HEK293 (cell line): ENCODE data around the gene ALG5.

Source experiments
- GLI4 ChIP-seq: fragments of 450-650 bp; formaldehyde crosslinking; IDR thresholded peaks from 2 replicates; pipeline ENCODE4 v1.5.1; 2016; ENCODE audit warnings: missing biosample characterization, missing genetic modification characterization
- HOXC10 ChIP-seq: sonication (generic); formaldehyde crosslinking; IDR thresholded peaks from 2 replicates; pipeline ENCODE4 v1.8.1; 2023; ENCODE audit warnings: mild to moderate bottlenecking, missing genetic modification reagents
- HOXD13 ChIP-seq: sonication (generic); formaldehyde crosslinking; IDR thresholded peaks from 2 replicates; pipeline ENCODE4 v1.8.0; 2022; ENCODE audit warnings: missing genetic modification reagents, borderline replicate concordance
- OVOL3 ChIP-seq: fragments of 450-650 bp; formaldehyde crosslinking; IDR thresholded peaks from 2 replicates; pipeline ENCODE4 v1.5.1; 2016; ENCODE audit warnings: missing biosample characterization, missing genetic modification characterization
- ZBTB21 ChIP-seq: fragments of 450-650 bp; formaldehyde crosslinking; IDR thresholded peaks from 2 replicates; pipeline ENCODE4 v1.5.1; 2017; ENCODE audit warnings: missing biosample characterization, missing genetic modification characterization
- ZFP69B ChIP-seq: fragments of 450-650 bp; formaldehyde crosslinking; IDR thresholded peaks from 2 replicates; pipeline ENCODE4 v1.5.1; 2016; ENCODE audit warnings: missing biosample characterization, missing genetic modification characterization
- ZNF146 ChIP-seq: fragments of 450-650 bp; formaldehyde crosslinking; IDR thresholded peaks from 2 replicates; pipeline ENCODE4 v1.5.1; 2016; ENCODE audit warnings: missing biosample characterization, missing genetic modification characterization
- ZNF184 ChIP-seq: fragments of 450-650 bp; IDR thresholded peaks from 2 replicates; pipeline ENCODE4 v1.5.1; 2018; ENCODE audit warnings: missing biosample characterization, mild to moderate bottlenecking, missing genetic modification characterization
- ZNF2 ChIP-seq: fragments of 450-650 bp; formaldehyde crosslinking; IDR thresholded peaks from 2 replicates; pipeline ENCODE4 v1.5.1; 2016; ENCODE audit warnings: missing biosample characterization, missing genetic modification characterization
- ZNF266 ChIP-seq: fragments of 450-650 bp; formaldehyde crosslinking; IDR thresholded peaks from 2 replicates; pipeline ENCODE4 v1.5.1; 2016; ENCODE audit warnings: missing biosample characterization, missing genetic modification characterization, low read depth
- ZNF341 ChIP-seq: fragments of 450-650 bp; formaldehyde crosslinking; IDR thresholded peaks from 2 replicates; pipeline ENCODE4; 2016; ENCODE audit warnings: low read depth, missing biosample characterization, missing genetic modification characterization
- ZNF426 ChIP-seq: fragments of 450-650 bp; formaldehyde crosslinking; IDR thresholded peaks from 2 replicates; pipeline ENCODE4 v1.5.1; 2017; ENCODE audit warnings: missing biosample characterization, missing genetic modification characterization, mild to moderate bottlenecking, inconsistent platforms, moderate library complexity
- ZNF433 ChIP-seq: fragments of 450-650 bp; formaldehyde crosslinking; IDR thresholded peaks from 2 replicates; pipeline ENCODE4 v1.5.1; 2016; ENCODE audit warnings: missing biosample characterization, missing genetic modification characterization, low read depth
- ZNF529 ChIP-seq: fragments of 450-650 bp; formaldehyde crosslinking; IDR thresholded peaks from 2 replicates; pipeline ENCODE4 v1.5.1; 2017; ENCODE audit warnings: missing genetic modification characterization, missing biosample characterization; ENCODE audit not compliant: insufficient replicate concordance
- ZNF610 ChIP-seq: fragments of 450-650 bp; formaldehyde crosslinking; IDR thresholded peaks from 2 replicates; pipeline ENCODE4 v1.5.1; 2016; ENCODE audit warnings: missing biosample characterization, missing genetic modification characterization, borderline replicate concordance
- ZNF777 ChIP-seq: fragments of 450-650 bp; formaldehyde crosslinking; IDR thresholded peaks from 2 replicates; pipeline ENCODE4 v1.5.1; 2017; ENCODE audit warnings: missing biosample characterization, missing genetic modification characterization, borderline replicate concordance
- ZNF830 ChIP-seq: fragments of 450-650 bp; IDR thresholded peaks from 2 replicates; pipeline ENCODE4 v1.5.0; 2018; ENCODE audit warnings: missing biosample characterization, missing genetic modification characterization, low read depth, mild to moderate bottlenecking, moderate library complexity
- ZNF837 ChIP-seq: fragments of 450-650 bp; formaldehyde crosslinking; IDR thresholded peaks from 2 replicates; pipeline ENCODE4 v1.5.1; 2016; ENCODE audit warnings: missing biosample characterization, missing genetic modification characterization
- TF ChIP-seq, protein P1 (sequence below): fragments of 450-650 bp; formaldehyde crosslinking; IDR thresholded peaks from 2 replicates; pipeline ENCODE4 v1.5.1; 2016; ENCODE audit warnings: missing biosample characterization, missing genetic modification characterization
- TF ChIP-seq, protein P2 (sequence below): fragments of 450-650 bp; formaldehyde crosslinking; IDR thresholded peaks from 2 replicates; pipeline ENCODE4 v1.5.1; 2017; ENCODE audit warnings: missing biosample characterization, missing genetic modification characterization
- TF ChIP-seq, protein P3 (sequence below): fragments of 450-650 bp; formaldehyde crosslinking; IDR thresholded peaks from 2 replicates; pipeline ENCODE4; 2016; ENCODE audit warnings: missing biosample characterization, missing genetic modification characterization
- TF ChIP-seq, protein P4 (sequence below): fragments of 450-650 bp; formaldehyde crosslinking; IDR thresholded peaks from 2 replicates; pipeline ENCODE4 v1.5.1; 2016; ENCODE audit warnings: missing biosample characterization, missing genetic modification characterization
- TF ChIP-seq, protein P5 (sequence below): fragments of 450-650 bp; formaldehyde crosslinking; IDR thresholded peaks from 2 replicates; pipeline ENCODE4 v1.5.1; 2016; ENCODE audit warnings: missing biosample characterization, missing genetic modification characterization
- TF ChIP-seq, protein P6 (sequence below): fragments of 450-650 bp; formaldehyde crosslinking; IDR thresholded peaks from 2 replicates; pipeline ENCODE4 v1.5.1; 2017; ENCODE audit warnings: missing biosample characterization, mild to moderate bottlenecking, missing genetic modification characterization, moderate library complexity
- TF ChIP-seq, protein P7 (sequence below): fragments of 450-650 bp; formaldehyde crosslinking; IDR thresholded peaks from 2 replicates; pipeline ENCODE4 v1.5.1; 2016; ENCODE audit warnings: missing biosample characterization, missing genetic modification characterization

Gene ALG5

DNA sequence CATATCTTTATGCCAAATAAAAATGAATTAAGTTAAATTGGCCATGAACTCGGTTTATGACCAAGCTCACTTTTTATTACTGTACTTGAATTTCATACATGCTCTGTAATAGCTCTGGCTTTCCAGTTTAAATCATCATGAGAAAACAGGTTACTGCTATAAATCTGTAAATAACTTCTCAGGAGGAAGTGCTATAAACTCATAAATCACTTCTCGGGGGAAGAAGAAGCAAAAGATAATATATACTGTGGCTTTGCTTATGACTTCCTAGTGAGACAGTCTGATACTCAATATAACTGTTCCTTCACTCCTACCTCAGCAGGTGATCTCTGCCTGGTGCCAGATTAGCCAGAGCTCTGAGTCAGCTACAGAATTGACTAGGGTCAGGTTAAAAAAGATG, 47.9 kb upstream of the ALG5 start (continued):
- TF ChIP-seq, protein P1, sequence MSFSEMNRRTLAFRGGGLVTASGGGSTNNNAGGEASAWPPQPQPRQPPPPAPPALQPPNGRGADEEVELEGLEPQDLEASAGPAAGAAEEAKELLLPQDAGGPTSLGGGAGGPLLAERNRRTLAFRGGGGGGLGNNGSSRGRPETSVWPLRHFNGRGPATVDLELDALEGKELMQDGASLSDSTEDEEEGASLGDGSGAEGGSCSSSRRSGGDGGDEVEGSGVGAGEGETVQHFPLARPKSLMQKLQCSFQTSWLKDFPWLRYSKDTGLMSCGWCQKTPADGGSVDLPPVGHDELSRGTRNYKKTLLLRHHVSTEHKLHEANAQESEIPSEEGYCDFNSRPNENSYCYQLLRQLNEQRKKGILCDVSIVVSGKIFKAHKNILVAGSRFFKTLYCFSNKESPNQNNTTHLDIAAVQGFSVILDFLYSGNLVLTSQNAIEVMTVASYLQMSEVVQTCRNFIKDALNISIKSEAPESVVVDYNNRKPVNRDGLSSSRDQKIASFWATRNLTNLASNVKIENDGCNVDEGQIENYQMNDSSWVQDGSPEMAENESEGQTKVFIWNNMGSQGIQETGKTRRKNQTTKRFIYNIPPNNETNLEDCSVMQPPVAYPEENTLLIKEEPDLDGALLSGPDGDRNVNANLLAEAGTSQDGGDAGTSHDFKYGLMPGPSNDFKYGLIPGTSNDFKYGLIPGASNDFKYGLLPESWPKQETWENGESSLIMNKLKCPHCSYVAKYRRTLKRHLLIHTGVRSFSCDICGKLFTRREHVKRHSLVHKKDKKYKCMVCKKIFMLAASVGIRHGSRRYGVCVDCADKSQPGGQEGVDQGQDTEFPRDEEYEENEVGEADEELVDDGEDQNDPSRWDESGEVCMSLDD: no peak
- TF ChIP-seq, protein P2, sequence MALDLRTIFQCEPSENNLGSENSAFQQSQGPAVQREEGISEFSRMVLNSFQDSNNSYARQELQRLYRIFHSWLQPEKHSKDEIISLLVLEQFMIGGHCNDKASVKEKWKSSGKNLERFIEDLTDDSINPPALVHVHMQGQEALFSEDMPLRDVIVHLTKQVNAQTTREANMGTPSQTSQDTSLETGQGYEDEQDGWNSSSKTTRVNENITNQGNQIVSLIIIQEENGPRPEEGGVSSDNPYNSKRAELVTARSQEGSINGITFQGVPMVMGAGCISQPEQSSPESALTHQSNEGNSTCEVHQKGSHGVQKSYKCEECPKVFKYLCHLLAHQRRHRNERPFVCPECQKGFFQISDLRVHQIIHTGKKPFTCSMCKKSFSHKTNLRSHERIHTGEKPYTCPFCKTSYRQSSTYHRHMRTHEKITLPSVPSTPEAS (tag by site-specific recombination): peak; percentile 73
- TF ChIP-seq, protein P3, sequence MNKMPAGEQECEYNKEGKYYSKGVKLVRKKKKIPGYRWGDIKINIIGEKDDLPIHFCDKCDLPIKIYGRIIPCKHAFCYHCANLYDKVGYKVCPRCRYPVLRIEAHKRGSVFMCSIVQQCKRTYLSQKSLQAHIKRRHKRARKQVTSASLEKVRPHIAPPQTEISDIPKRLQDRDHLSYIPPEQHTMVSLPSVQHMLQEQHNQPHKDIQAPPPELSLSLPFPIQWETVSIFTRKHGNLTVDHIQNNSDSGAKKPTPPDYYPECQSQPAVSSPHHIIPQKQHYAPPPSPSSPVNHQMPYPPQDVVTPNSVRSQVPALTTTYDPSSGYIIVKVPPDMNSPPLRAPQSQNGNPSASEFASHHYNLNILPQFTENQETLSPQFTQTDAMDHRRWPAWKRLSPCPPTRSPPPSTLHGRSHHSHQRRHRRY: peak; percentile 82; the same call in 1 of the 2 replicates
- TF ChIP-seq, protein P4, sequence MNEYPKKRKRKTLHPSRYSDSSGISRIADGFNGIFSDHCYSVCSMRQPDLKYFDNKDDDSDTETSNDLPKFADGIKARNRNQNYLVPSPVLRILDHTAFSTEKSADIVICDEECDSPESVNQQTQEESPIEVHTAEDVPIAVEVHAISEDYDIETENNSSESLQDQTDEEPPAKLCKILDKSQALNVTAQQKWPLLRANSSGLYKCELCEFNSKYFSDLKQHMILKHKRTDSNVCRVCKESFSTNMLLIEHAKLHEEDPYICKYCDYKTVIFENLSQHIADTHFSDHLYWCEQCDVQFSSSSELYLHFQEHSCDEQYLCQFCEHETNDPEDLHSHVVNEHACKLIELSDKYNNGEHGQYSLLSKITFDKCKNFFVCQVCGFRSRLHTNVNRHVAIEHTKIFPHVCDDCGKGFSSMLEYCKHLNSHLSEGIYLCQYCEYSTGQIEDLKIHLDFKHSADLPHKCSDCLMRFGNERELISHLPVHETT (tag by site-specific recombination): peak; percentile 85; the same call in 1 of the 2 replicates
- TF ChIP-seq HOXC10 (CRISPR knock-in tag): no peak
- no peak for TF ChIP-seq ZNF433 (tag by site-specific recombination)
- TF ChIP-seq ZFP69B (tag by site-specific recombination): peak; percentile 81; the same call in 1 of the 2 replicates
- TF ChIP-seq ZNF777 (tag by site-specific recombination): no peak
- TF ChIP-seq, protein P5, sequence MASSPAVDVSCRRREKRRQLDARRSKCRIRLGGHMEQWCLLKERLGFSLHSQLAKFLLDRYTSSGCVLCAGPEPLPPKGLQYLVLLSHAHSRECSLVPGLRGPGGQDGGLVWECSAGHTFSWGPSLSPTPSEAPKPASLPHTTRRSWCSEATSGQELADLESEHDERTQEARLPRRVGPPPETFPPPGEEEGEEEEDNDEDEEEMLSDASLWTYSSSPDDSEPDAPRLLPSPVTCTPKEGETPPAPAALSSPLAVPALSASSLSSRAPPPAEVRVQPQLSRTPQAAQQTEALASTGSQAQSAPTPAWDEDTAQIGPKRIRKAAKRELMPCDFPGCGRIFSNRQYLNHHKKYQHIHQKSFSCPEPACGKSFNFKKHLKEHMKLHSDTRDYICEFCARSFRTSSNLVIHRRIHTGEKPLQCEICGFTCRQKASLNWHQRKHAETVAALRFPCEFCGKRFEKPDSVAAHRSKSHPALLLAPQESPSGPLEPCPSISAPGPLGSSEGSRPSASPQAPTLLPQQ (tag by site-specific recombination): peak; percentile 51; the same call in 1 of the 2 replicates
- TF ChIP-seq ZNF184 (tag by site-specific recombination): no peak
- TF ChIP-seq, protein P6, sequence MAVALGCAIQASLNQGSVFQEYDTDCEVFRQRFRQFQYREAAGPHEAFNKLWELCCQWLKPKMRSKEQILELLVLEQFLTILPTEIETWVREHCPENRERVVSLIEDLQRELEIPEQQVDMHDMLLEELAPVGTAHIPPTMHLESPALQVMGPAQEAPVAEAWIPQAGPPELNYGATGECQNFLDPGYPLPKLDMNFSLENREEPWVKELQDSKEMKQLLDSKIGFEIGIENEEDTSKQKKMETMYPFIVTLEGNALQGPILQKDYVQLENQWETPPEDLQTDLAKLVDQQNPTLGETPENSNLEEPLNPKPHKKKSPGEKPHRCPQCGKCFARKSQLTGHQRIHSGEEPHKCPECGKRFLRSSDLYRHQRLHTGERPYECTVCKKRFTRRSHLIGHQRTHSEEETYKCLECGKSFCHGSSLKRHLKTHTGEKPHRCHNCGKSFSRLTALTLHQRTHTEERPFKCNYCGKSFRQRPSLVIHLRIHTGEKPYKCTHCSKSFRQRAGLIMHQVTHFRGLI: peak; percentile 60; the same call in 1 of the 2 replicates
- TF ChIP-seq ZNF2 (tag by site-specific recombination): peak; percentile 87; the same call in 1 of the 2 replicates
- TF ChIP-seq ZNF837 (tag by site-specific recombination): no peak
- peak; percentile 31; the same call in 1 of the 2 replicates for TF ChIP-seq ZBTB21 (tag by site-specific recombination)
- peak; percentile 30; the same call in 1 of the 2 replicates for TF ChIP-seq ZNF341 (tag by site-specific recombination)
- TF ChIP-seq GLI4 (tag by site-specific recombination): no peak
- no peak for TF ChIP-seq ZNF529
- TF ChIP-seq ZNF146: peak; percentile 64; the same call in 1 of the 2 replicates
- TF ChIP-seq ZNF426 (tag by site-specific recombination): no peak; the same call in none of the 2 replicates
- TF ChIP-seq, protein P7, sequence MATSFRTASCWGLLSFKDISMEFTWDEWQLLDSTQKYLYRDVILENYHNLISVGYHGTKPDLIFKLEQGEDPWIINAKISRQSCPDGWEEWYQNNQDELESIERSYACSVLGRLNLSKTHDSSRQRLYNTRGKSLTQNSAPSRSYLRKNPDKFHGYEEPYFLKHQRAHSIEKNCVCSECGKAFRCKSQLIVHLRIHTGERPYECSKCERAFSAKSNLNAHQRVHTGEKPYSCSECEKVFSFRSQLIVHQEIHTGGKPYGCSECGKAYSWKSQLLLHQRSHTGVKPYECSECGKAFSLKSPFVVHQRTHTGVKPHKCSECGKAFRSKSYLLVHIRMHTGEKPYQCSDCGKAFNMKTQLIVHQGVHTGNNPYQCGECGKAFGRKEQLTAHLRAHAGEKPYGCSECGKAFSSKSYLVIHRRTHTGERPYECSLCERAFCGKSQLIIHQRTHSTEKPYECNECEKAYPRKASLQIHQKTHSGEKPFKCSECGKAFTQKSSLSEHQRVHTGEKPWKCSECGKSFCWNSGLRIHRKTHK: no peak
- TF ChIP-seq ZNF610: 0 out of 2 replicates have a peak, but pooled peaks have one; percentile 56
- peak; percentile 99 for TF ChIP-seq OVOL3 (tag by site-specific recombination)
- TF ChIP-seq ZNF266 (tag by site-specific recombination): no peak
- TF ChIP-seq HOXD13: no peak
- peak; percentile 60 for TF ChIP-seq ZNF830 (tag by site-specific recombination)
